ENCODE data around the gene TRIP13. TPM values are rescaled to one million over a fixed set of nuclear protein-coding genes. Genes with fewer than 3 reads are reported as not detected.

The TRIP13 gene
- total and polyA plus RNA-seq, 9 of the 15 experiments (the other 6 are each of a cell fraction or from before 2014, with no cell fraction given): 24.1 to 116 (median 53.2) TPM

DNA sequence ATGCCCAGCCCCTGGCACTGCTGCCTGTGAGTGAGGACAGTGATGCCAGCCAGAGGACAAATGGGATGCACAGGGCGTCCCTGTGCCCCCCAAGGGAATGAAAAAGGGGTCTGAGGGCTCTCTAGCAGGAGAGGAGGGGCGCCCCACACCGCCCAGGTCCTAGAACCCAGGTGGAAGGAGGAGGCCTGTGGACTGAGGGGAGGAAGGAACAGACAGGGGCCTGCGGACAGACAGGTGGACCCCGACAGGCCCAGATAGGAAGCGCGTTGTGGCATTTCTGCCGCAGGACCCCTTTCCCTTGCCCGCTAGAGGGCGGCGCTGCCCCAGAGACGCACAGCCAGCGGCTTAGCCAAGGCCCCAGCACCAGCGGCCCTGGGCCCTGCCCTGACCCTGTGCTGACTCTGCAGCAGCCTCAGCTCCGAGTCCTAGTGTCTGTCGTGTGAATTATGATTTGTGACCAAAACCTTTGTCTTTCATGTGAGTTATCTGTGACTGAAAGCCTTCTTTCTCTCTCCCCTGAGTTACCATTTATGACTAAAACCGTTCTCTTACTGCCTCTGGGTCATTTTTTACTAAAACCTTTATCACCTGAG, 30.7 kb downstream of the TRIP13 start (continued):
- TF ChIP-seq ZHX1 (conservative IDR thresholded peaks at IDR 0.05; ENCODE audit: low read length) (0 out of 2 replicates have a peak, but pooled peaks have one; percentile 50), ZNF23 (CRISPR knock-in tag; IDR thresholded peaks at IDR 0.05) (no peak), LARP7 (IDR thresholded peaks at IDR 0.05) (no peak), ZNF644 (tag; IDR thresholded peaks at IDR 0.05; ENCODE audit: low read depth) (no peak), ZNF41 (CRISPR knock-in tag; conservative IDR thresholded peaks at IDR 0.05) (no peak), STAG1 (CRISPR knock-in tag; IDR thresholded peaks at IDR 0.05; ENCODE audit: borderline replicate concordance) (peak; percentile 96), ZNF232 (CRISPR knock-in tag; IDR thresholded peaks at IDR 0.05) (no peak), ZNF780A (CRISPR knock-in tag; IDR thresholded peaks at IDR 0.05) (no peak), MGA (IDR thresholded peaks at IDR 0.05) (no peak), BDP1 (IDR thresholded peaks at IDR 0.05; ENCODE audit: insufficient read depth, insufficient read length) (no peak), FOSL1 (tag; conservative IDR thresholded peaks at IDR 0.05) (no peak)
- TF ChIP-seq, protein P1, sequence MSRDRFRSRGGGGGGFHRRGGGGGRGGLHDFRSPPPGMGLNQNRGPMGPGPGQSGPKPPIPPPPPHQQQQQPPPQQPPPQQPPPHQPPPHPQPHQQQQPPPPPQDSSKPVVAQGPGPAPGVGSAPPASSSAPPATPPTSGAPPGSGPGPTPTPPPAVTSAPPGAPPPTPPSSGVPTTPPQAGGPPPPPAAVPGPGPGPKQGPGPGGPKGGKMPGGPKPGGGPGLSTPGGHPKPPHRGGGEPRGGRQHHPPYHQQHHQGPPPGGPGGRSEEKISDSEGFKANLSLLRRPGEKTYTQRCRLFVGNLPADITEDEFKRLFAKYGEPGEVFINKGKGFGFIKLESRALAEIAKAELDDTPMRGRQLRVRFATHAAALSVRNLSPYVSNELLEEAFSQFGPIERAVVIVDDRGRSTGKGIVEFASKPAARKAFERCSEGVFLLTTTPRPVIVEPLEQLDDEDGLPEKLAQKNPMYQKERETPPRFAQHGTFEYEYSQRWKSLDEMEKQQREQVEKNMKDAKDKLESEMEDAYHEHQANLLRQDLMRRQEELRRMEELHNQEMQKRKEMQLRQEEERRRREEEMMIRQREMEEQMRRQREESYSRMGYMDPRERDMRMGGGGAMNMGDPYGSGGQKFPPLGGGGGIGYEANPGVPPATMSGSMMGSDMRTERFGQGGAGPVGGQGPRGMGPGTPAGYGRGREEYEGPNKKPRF (IDR thresholded peaks at IDR 0.05; ENCODE audit: low read depth, low read length): no peak

All from K562 (cell line).